HEK293T (cell line): ENCODE data around the gene ADAMTS12.

ENCODE experiments used
- CTCF ChIA-PET: fragments of 350-600 bp; formaldehyde crosslinking; extraction: SDS; loops from one replicate; lab custom pipeline; 2021; ENCODE audit warnings: antibody characterized with exemption, inconsistent platforms; lab: Yijun Ruan, JAX
- POLR2A ChIA-PET: fragments of 350-600 bp; formaldehyde crosslinking; extraction: SDS; loops from one replicate; lab custom pipeline; 2020; ENCODE audit warnings: antibody characterized with exemption, inconsistent platforms; lab: Yijun Ruan, JAX
- DNase-seq: peaks from one replicate; pipeline ENCODE4 v3.0.0; 2012; ENCODE audit warnings: mixed read lengths; ENCODE audit errors: extremely low spot score
- ARNT ChIP-seq: fragments of 450-650 bp; IDR thresholded peaks from 2 replicates; pipeline ENCODE4 v1.6.1; 2017; ENCODE audit warnings: mild to moderate bottlenecking
- BHLHE40 ChIP-seq: fragments of 450-650 bp; IDR thresholded peaks from 2 replicates; pipeline ENCODE4 v1.6.1; 2016; ENCODE audit warnings: mild to moderate bottlenecking, moderate library complexity, borderline replicate concordance
- CTBP1 ChIP-seq: fragments of 450-650 bp; IDR thresholded peaks from 2 replicates; pipeline ENCODE4 v1.6.1; 2016; ENCODE audit warnings: borderline replicate concordance
- ELF4 ChIP-seq: fragments of 450-650 bp; IDR thresholded peaks from 2 replicates; pipeline ENCODE4 v1.6.1; 2017; ENCODE audit warnings: antibody characterized with exemption
- FOXA1 ChIP-seq: fragments of 450-650 bp; IDR thresholded peaks from 2 replicates; pipeline ENCODE4 v1.6.1; 2016; ENCODE audit warnings: mild to moderate bottlenecking
- FOXK2 ChIP-seq: fragments of 450-650 bp; IDR thresholded peaks from 2 replicates; pipeline ENCODE4 v1.6.1; 2016; ENCODE audit warnings: mild to moderate bottlenecking
- FOXM1 ChIP-seq: fragments of 450-650 bp; IDR thresholded peaks from 2 replicates; pipeline ENCODE4 v1.6.1; 2017; ENCODE audit warnings: mild to moderate bottlenecking, borderline replicate concordance
- HDGF ChIP-seq: fragments of 450-650 bp; IDR thresholded peaks from 2 replicates; pipeline ENCODE4 v1.6.1; 2017; ENCODE audit warnings: antibody characterized with exemption, borderline replicate concordance
- L3MBTL2 ChIP-seq: fragments of 450-650 bp; conservative IDR thresholded peaks from 2 replicates; pipeline ENCODE4 v1.6.1; 2016; ENCODE audit warnings: mild to moderate bottlenecking
- LEF1 ChIP-seq: fragments of 450-650 bp; IDR thresholded peaks from 2 replicates; pipeline ENCODE4 v1.6.1; 2017; ENCODE audit warnings: mild to moderate bottlenecking, borderline replicate concordance
- NFRKB ChIP-seq: fragments of 450-650 bp; IDR thresholded peaks from 2 replicates; pipeline ENCODE4 v1.6.1; 2016; ENCODE audit warnings: mild to moderate bottlenecking, moderate library complexity
- SP1 ChIP-seq: fragments of 450-650 bp; IDR thresholded peaks from 2 replicates; pipeline ENCODE4 v1.6.1; 2017
- SUZ12 ChIP-seq: fragments of 450-650 bp; IDR thresholded peaks from 2 replicates; pipeline ENCODE4 v1.6.1; 2016; ENCODE audit warnings: mild to moderate bottlenecking
- TARDBP ChIP-seq: fragments of 450-650 bp; IDR thresholded peaks from 2 replicates; pipeline ENCODE4 v1.6.1; 2016
- ZNF384 ChIP-seq: fragments of 450-650 bp; IDR thresholded peaks from 2 replicates; pipeline ENCODE4 v1.6.1; 2016
- TF ChIP-seq, protein P1 (sequence below): fragments of 450-650 bp; IDR thresholded peaks from 2 replicates; pipeline ENCODE4 v1.6.1; 2016

ADAMTS12 gene

DNA sequence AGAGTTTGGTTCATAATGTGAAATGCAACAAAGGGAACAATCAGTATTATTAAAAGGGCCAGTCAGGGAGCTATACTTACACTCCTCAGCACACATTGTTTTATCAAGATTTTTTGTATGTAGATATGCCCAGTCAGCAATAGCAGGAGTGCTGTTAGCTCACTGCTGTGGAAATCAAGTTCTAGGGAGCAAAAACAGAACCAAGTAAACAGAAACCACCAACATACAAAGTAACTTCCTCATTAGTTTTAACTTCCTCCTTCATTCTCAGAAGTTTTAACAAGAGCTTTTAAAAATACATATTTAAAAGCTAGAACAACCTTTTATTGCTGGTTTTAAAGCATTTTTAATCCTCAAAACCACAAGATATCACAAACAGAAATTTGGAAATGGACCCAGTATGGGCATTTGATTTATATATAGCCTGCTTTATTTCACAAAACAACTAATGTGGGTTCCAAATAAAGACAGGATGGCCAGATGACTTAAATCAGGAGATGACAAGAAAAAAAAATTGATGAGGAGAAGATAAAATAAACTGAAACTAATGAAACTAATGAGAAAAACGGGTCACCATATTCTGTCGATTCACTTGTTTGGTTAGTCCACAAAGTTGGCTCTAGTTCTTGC is 178.5 kb downstream of the ADAMTS12 start:
- DNase-seq, result no peak

GRCh38 chr5:33712664-33713063 is 179.1 kb downstream of the ADAMTS12 start:
- no peak for DNase-seq
- POLR2A ChIA-PET, result no interaction called here
- TF ChIP-seq NFRKB, result no peak
- TF ChIP-seq ARNT, result no peak
- no peak for TF ChIP-seq BHLHE40
- no peak for TF ChIP-seq L3MBTL2
- TF ChIP-seq, protein P1, sequence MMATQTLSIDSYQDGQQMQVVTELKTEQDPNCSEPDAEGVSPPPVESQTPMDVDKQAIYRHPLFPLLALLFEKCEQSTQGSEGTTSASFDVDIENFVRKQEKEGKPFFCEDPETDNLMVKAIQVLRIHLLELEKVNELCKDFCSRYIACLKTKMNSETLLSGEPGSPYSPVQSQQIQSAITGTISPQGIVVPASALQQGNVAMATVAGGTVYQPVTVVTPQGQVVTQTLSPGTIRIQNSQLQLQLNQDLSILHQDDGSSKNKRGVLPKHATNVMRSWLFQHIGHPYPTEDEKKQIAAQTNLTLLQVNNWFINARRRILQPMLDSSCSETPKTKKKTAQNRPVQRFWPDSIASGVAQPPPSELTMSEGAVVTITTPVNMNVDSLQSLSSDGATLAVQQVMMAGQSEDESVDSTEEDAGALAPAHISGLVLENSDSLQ, result no peak
- TF ChIP-seq ELF4, result no peak
- no peak for TF ChIP-seq FOXA1
- no peak for TF ChIP-seq ZNF384
- TF ChIP-seq LEF1, result no peak
- no peak for TF ChIP-seq CTBP1
- no peak for TF ChIP-seq TARDBP
- no peak for TF ChIP-seq SP1
- no peak for TF ChIP-seq HDGF
- no peak for TF ChIP-seq FOXM1
- CTCF ChIA-PET, result no interaction called here

More for the DNA sequence above, 178.5 kb downstream of the ADAMTS12 start:
- POLR2A ChIA-PET, result no interaction called here
- CTCF ChIA-PET, result no interaction called here
- TF ChIP-seq FOXA1 (no peak), CTBP1 (no peak), SP1 (no peak), LEF1 (no peak), TARDBP (no peak), ZNF384 (no peak), BHLHE40 (no peak), NFRKB (no peak), SUZ12 (no peak), FOXK2 (no peak), FOXM1 (no peak), ARNT (no peak), ELF4 (no peak)
- TF ChIP-seq, protein P1, result no peak

GRCh38 chr5:33711094-33711679 is 180.6 kb downstream of the ADAMTS12 start:
- DNase-seq, result no peak
- POLR2A ChIA-PET, result no interaction called here
- CTCF ChIA-PET, result no interaction called here
- TF ChIP-seq FOXA1 (no peak), L3MBTL2 (no peak), FOXK2 (no peak), SUZ12 (no peak), ARNT (no peak), LEF1 (no peak), ZNF384 (no peak), SP1 (no peak), FOXM1 (no peak)

GRCh38 chr5:33702867-33703266 is 188.9 kb downstream of the ADAMTS12 start:
- CTCF ChIA-PET, result no interaction called here
- DNase-seq, result no peak
- POLR2A ChIA-PET, result no interaction called here
- no peak for TF ChIP-seq HDGF
- TF ChIP-seq SP1, result no peak
- TF ChIP-seq LEF1, result no peak

DNA sequence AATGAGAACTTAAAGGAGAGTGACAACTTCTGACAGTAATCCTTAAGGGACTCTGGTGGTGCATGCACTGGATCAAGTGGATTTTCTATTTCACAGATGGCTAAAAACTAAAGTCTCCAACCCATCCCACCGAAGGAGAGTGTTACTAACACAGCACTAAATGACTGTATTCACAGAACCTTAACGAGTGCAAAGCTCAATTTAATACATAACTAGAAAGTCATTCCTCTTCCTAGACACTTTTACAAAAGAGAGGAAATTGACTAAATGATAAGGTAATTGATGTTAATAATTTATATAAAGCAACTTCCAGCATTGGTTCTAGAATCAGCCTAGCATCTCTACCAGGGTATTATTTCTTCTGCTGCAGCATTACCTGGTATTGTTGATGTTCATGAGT is 189.8 kb downstream of the ADAMTS12 start:
- ChIA-PET POLR2A (no interaction called here), CTCF (no interaction called here)
- no peak for DNase-seq
- TF ChIP-seq ARNT (no peak), HDGF (no peak), SP1 (no peak), SUZ12 (no peak), NFRKB (no peak), FOXA1 (no peak), ELF4 (no peak), CTBP1 (no peak), TARDBP (no peak), ZNF384 (no peak), FOXK2 (no peak), FOXM1 (no peak)
- TF ChIP-seq, protein P1, result no peak

GRCh38 chr5:33701251-33701650 is 190.5 kb downstream of the ADAMTS12 start:
- TF ChIP-seq BHLHE40, result no peak
- no peak for TF ChIP-seq LEF1
- no peak for TF ChIP-seq ARNT
- TF ChIP-seq ZNF384, result no peak
- no peak for DNase-seq
- POLR2A ChIA-PET, result no interaction called here
- CTCF ChIA-PET, result no interaction called here
